Skeletal muscle satellite cell (primary cell): ENCODE measurements around the gene NCMAP.

Source experiments
- H3K27me3 ChIP-seq: 2 replicates; pipeline ENCODE4 v1.7.0; 2013; ENCODE audit warnings: low read length; ENCODE audit not compliant: control insufficient read depth, insufficient read depth
- H3K36me3 ChIP-seq: 2 replicates; pipeline ENCODE4 v1.7.0; 2013; ENCODE audit warnings: mild to moderate bottlenecking, control low read depth, low read length; ENCODE audit not compliant: insufficient read depth
- H3K4me1 ChIP-seq: 2 replicates; pipeline ENCODE4 v1.7.0; 2013; ENCODE audit warnings: low read length; ENCODE audit not compliant: control insufficient read depth, insufficient read depth
- H3K4me2 ChIP-seq: 2 replicates; pipeline ENCODE4 v1.7.0; 2013; ENCODE audit warnings: mild to moderate bottlenecking, low read length
- H3K4me3 ChIP-seq: 2 replicates; pipeline ENCODE4 v1.7.0; 2013; ENCODE audit warnings: low read length
- H3K9ac ChIP-seq: 2 replicates; pipeline ENCODE4 v1.7.0; 2013; ENCODE audit warnings: mild to moderate bottlenecking, low read depth, low read length, moderate library complexity
- H3K9me3 ChIP-seq: replicated peaks from 2 replicates; pipeline ENCODE4 v1.7.0; 2013; ENCODE audit warnings: mild to moderate bottlenecking, control low read depth, low read length

The NCMAP gene

GRCh38 chr1:24639094-24639493 lies 83.2 kb downstream of the NCMAP start:
- H3K9me3 ChIP-seq, result no peaks in the 10 kb centered on the region
- H3K27me3 ChIP-seq, result peaks cover 17% of the 10 kb centered on the region
- H3K4me3 ChIP-seq, result no peak overlapping the region
- H3K36me3 ChIP-seq, result no peaks in the 10 kb centered on the region
- no peak overlapping the region for H3K9ac ChIP-seq
- H3K4me1 ChIP-seq, result peaks cover 7% of the 10 kb centered on the region
- H3K4me2 ChIP-seq, result no peak overlapping the region

- no peaks in the 10 kb centered on the region for H3K9me3 ChIP-seq
- H3K4me3 ChIP-seq, result no peak overlapping the region
- H3K27me3 ChIP-seq, result peaks cover 17% of the 10 kb centered on the region
- H3K4me1 ChIP-seq, result peaks cover 15% of the 10 kb centered on the region
- no peaks in the 10 kb centered on the region for H3K36me3 ChIP-seq
- no peak overlapping the region for H3K9ac ChIP-seq
- no peak overlapping the region for H3K4me2 ChIP-seq
Observed at GRCh38 chr1:24639881-24640280, 84.0 kb downstream of the NCMAP start.

GRCh38 chr1:24640288-24640687 lies 84.4 kb downstream of the NCMAP start:
- Histone ChIP-seq H3K4me2 (no peak overlapping the region), H3K36me3 (peaks cover under 1% of the 10 kb centered on the region), H3K4me1 (peaks cover 19% of the 10 kb centered on the region), H3K4me3 (no peak overlapping the region), H3K9me3 (no peaks in the 10 kb centered on the region), H3K27me3 (peaks cover 17% of the 10 kb centered on the region), H3K9ac (no peak overlapping the region)

GRCh38 chr1:24641646-24642151 lies 85.8 kb downstream of the NCMAP start:
- peak overlapping the region; percentile 77 for H3K4me2 ChIP-seq
- peaks cover 21% of the 10 kb centered on the region for H3K4me1 ChIP-seq
- peak overlapping the region; percentile 100 for H3K9ac ChIP-seq
- peak overlapping the region; percentile 99 for H3K4me3 ChIP-seq
- H3K36me3 ChIP-seq, result peaks cover 12% of the 10 kb centered on the region
- H3K9me3 ChIP-seq, result no peaks in the 10 kb centered on the region
- peaks cover 10% of the 10 kb centered on the region for H3K27me3 ChIP-seq

GRCh38 chr1:24642481-24643362 lies 86.8 kb downstream of the NCMAP start, which contains the start of gene SRRM1:
TSS of gene SRRM1 (plus strand) at chr1:24643302. CDS start at chr1:24643327, 25 bp downstream.
- H3K27me3 ChIP-seq, result peaks cover 2% of the 10 kb centered on the region
- H3K4me2 ChIP-seq, result peak within 1 kb of the TSS; percentile 95
- H3K36me3 ChIP-seq, result peaks cover 22% of the 10 kb centered on the region
- peak within 1 kb of the TSS; percentile 99 for H3K4me3 ChIP-seq
- H3K9ac ChIP-seq, result peak within 1 kb of the TSS; percentile 100
- peaks cover 21% of the 10 kb centered on the region for H3K4me1 ChIP-seq
- H3K9me3 ChIP-seq, result no peaks in the 10 kb centered on the region

GRCh38 chr1:24643363-24644099 lies 87.6 kb downstream of the NCMAP start:
- no peaks in the 10 kb centered on the region for H3K27me3 ChIP-seq
- peak overlapping the region; percentile 94 for H3K9ac ChIP-seq
- H3K36me3 ChIP-seq, result peaks cover 30% of the 10 kb centered on the region
- H3K4me3 ChIP-seq, result peak overlapping the region; percentile 98
- H3K4me2 ChIP-seq, result peak overlapping the region; percentile 88
- peaks cover 21% of the 10 kb centered on the region for H3K4me1 ChIP-seq
- no peaks in the 10 kb centered on the region for H3K9me3 ChIP-seq

GRCh38 chr1:24644100-24644384 lies 88.2 kb downstream of the NCMAP start:
- Histone ChIP-seq H3K36me3 (peaks cover 36% of the 10 kb centered on the region), H3K4me3 (peak overlapping the region; percentile 98), H3K9ac (peak overlapping the region; percentile 94), H3K4me2 (peak overlapping the region; percentile 88), H3K4me1 (peaks cover 21% of the 10 kb centered on the region), H3K9me3 (no peaks in the 10 kb centered on the region), H3K27me3 (no peaks in the 10 kb centered on the region)

- Histone ChIP-seq H3K4me2 (no peak overlapping the region), H3K9ac (no peak overlapping the region), H3K36me3 (peaks cover 83% of the 10 kb centered on the region), H3K4me1 (peaks cover 15% of the 10 kb centered on the region), H3K4me3 (no peak overlapping the region), H3K9me3 (no peaks in the 10 kb centered on the region), H3K27me3 (no peaks in the 10 kb centered on the region)
Observed at GRCh38 chr1:24648919-24649318, 93.0 kb downstream of the NCMAP start.

GRCh38 chr1:24652382-24652781 lies 96.5 kb downstream of the NCMAP start:
- H3K9ac ChIP-seq, result no peak overlapping the region
- H3K4me1 ChIP-seq, result no peaks in the 10 kb centered on the region
- H3K4me2 ChIP-seq, result no peak overlapping the region
- no peak overlapping the region for H3K4me3 ChIP-seq
- no peaks in the 10 kb centered on the region for H3K9me3 ChIP-seq
- H3K36me3 ChIP-seq, result peaks cover 98% of the 10 kb centered on the region
- H3K27me3 ChIP-seq, result no peaks in the 10 kb centered on the region

- H3K36me3 ChIP-seq, result peaks cover 97% of the 10 kb centered on the region
- H3K4me2 ChIP-seq, result no peak overlapping the region
Observed at GRCh38 chr1:24654010-24654409, 98.1 kb downstream of the NCMAP start.

GRCh38 chr1:24656046-24656445 lies 100.2 kb downstream of the NCMAP start:
- Histone ChIP-seq H3K9ac (no peak overlapping the region), H3K27me3 (no peaks in the 10 kb centered on the region), H3K36me3 (peaks cover 97% of the 10 kb centered on the region)

More at GRCh38 chr1:24654010-24654409, 98.1 kb downstream of the NCMAP start:
- Histone ChIP-seq H3K9ac (no peak overlapping the region), H3K4me3 (no peak overlapping the region), H3K4me1 (no peaks in the 10 kb centered on the region), H3K27me3 (no peaks in the 10 kb centered on the region), H3K9me3 (no peaks in the 10 kb centered on the region)

More at GRCh38 chr1:24656046-24656445, 100.2 kb downstream of the NCMAP start:
- Histone ChIP-seq H3K4me3 (no peak overlapping the region), H3K4me1 (no peaks in the 10 kb centered on the region), H3K9me3 (no peaks in the 10 kb centered on the region), H3K4me2 (no peak overlapping the region)
